Stimulated activated CD4-positive, alpha-beta T cell treated with anti-CD3 and anti-CD28 coated beads, TNF-alpha, amount 100 ng/mL, for 24 hours (primary cell): ENCODE data around the gene SRPK3.
"Not testable (repeated sequence)": the region's sequence is repeated elsewhere in the genome, so short reads cannot be mapped to it uniquely, and the experiment has no call there.

Source experiments
- DNase-seq, 3 experiments: peaks; one replicate each; pipeline ENCODE4 v3.0.0-alpha.2; 2020; ENCODE audit warnings: low read depth in 3 of 3

SRPK3 gene

DNA sequence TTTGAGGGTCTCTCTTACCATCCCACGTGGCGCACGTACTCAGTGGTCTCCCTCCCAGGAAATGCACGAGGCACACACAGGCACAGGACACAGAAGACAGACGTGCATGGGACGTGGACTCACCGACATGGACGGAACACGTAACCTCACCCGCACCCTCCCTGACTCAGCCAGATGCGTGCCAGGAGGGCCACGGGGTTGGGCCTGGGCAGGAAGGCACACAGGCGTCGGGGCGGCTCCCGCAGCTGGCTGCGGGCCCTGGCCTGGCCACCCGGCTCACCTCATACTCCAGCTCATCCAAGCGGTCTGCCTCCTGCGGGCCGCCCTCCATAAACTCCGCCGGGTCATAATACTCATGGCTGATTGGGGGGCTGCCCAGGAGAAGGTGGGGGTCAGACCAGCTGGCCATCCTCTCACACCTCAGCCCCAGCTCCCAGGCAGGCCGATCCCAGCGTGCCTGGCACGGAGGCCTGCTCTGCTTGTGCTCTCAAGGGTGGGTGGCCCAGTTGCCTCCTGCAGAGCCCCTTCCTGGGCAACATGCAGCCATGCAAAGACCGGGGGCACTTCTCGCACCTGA lies 26.2 kb downstream of the SRPK3 start:
- DNase-seq, result no peak

GRCh38 chrX:153807976-153808375 lies 27.1 kb downstream of the SRPK3 start:
- no peak for DNase-seq

- no peak for DNase-seq
These were observed 31.4 kb downstream of the SRPK3 start for GRCh38 chrX:153812220-153812619.

DNA sequence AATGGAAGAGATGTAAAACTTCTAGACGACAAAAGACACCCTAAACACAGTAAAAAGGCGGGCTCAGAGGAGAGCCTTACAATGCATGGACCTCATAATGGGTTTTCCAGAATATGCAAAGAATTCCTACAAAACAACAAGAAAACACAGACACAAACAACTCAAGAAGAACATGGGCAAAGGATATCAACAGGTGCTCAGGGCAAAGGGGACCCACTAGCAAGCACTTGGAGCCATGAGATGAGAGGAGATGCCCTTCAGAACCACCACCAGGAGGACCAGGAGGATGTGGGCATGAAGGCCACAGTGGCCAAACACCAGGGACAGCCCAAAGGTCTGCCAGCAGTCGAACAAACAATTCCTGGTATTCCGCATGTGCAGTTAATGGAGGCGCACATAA lies 32.3 kb downstream of the SRPK3 start:
- no peak for DNase-seq

GRCh38 chrX:153814591-153815315 lies 33.9 kb downstream of the SRPK3 start:
- no peak for DNase-seq

DNA sequence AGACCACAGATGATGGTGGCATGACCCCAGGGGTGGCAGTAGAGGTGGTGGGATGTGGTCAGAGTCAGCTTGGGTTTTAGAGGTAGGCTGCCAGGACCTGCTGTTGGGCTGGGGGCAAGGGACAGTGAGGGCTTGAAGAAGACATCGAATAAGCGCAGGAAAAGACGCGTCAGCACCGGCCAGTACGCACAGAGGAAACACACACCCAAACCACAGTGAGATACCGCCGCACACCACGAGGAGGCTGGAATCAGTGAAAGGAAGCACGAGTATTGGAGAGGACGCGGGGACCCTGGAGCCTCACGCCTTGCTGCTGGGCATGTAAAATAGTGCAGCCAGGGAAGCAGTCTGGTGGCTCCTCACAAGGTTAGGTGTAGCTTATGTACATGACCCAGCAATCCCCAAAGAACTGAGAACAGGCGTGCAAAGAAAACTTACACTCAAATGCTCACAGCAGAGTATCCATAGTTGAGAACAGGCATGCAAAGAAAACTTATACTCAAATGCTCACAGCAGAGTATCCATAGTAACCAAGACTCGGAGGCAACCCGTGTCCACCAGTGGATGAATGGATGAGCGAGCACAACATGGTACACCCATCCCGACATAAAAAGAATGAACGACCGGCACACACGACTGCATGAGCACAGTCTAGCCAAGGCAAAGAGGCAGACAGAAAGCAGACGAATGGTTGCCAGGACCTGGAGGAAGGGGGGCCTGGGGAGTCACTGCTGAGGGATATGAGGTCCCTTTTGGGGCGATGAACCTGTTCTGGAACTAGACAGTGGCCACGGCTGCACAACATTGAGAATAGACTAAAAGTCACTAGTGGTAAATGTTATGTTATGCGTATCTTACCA lies 36.2 kb downstream of the SRPK3 start:
- DNase-seq, result peak in 1 of 3 experiments; percentile 38

- not testable (repeated sequence) for DNase-seq
These were observed 37.2 kb downstream of the SRPK3 start for GRCh38 chrX:153818064-153818463.

DNA sequence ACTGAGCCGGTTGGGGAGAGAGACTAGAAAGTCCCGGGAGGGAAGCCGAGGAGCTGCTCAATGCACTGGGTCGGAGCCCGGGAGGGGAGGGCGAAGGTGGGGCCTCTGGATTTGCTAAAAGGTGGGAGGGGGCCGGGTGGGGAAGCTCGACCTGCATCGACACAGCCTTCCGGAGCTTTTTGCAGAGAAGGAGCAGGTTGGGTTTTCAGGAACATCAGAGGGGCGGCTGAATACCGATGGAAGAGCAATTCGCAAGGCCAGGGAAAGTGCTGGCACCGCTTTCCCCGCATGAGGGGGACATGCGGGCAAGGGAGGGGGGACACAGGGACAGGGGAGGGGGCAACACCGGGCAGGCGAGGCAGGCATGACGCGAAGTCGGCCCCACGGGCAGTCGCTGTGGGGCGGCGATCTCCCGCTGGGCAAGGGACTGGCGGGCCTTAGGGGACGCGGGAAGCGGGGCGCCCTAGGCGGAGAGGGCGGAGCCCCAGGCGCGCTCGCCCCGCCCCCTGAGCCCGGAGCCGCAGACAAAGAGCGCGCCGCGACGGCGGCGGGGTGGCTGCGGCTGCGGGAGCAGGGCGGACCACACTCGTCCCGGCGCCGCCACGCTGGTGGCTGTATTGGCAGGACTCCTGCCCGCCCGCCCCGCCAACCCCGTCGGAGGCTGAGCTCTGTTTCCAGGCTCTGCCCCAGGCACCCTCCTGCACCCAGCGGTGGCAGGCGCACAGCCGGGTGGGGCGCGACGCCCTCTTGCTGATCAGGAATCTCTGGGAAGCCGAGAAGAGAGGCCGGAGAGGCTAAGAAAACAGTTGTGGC lies 37.9 kb downstream of the SRPK3 start:
- DNase-seq, result peak in 1 of 3 experiments; percentile 51

DNA sequence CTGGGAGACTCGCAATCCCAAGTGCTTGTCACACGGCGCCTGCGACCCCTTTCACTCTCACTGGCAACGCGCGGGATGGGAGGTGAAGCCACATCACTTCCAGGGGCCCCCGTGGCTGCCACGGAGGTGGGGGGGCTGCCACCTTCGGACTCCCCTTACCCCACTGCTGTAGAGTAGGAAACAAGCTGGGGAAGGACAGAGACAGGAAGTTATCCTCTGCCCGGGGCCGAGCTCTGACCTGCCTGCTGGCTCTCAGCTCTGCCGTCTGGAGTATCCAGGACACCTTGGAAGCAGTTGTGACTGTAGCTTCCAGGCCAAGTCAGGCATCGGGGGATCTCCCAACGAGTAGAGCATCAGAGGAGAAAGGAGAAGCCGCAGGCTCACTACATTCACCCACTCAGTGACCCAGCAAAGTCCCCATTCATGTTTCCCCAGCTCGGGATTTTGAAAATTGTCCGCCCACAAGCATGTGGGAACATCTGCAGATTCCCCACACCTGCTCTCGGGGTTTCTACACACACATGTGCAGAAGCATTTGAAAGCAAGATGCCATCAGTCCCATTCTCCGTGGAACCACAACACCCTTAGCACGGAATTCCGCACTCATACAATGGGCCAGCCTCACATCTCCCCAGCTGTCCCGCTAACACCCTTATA lies 38.7 kb downstream of the SRPK3 start:
- no peak for DNase-seq

- no peak for DNase-seq
These were observed 39.8 kb downstream of the SRPK3 start for GRCh38 chrX:153820601-153821000.

DNA sequence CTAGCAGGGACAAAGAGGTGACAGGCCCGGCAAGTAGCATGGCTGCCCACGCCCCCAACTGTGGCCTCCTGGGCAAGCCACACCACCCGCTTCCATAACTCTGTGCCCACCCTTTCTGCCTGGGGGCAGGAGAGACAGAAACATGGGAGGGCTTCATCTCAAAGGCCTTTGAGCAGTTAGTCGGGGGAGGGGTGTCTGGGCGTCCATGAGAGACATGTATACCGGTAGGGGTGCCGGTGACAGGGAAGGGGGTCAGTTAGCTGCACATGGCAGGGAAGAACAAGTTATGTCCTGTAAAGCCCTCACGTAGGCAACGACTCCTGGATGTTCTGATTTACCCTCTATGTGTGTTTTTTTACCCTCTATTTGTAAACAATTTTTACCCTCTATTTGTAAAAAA lies 40.2 kb downstream of the SRPK3 start:
- no peak for DNase-seq

DNA sequence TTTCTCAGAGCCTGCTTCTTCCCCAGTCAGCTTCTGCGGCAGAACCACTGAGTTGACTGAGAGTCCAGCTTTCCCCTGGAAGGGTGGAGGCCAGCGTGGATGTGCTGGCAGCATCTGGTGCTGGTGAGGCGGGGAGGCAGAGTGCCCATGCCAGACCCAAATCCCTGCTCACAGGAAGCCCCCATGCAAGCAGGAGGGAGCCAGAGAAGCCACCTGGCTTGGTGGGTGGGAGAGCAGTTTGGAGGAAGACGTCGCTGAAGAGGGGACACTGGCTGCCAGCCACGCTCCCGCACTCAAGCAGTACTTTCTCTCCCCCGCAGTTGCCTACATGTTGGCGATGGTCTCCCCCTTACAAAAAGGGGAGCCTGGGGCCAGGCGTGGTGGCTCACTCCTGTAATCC lies 43.5 kb downstream of the SRPK3 start:
- DNase-seq, result no peak

- DNase-seq, result no peak
These were observed 44.2 kb downstream of the SRPK3 start for GRCh38 chrX:153825042-153825441.

- DNase-seq, result no peak
These were observed 46.2 kb downstream of the SRPK3 start for GRCh38 chrX:153827016-153827415.

GRCh38 chrX:153827903-153828302 lies 47.1 kb downstream of the SRPK3 start:
- DNase-seq, result no peak

- DNase-seq, result no peak
These were observed 47.5 kb downstream of the SRPK3 start for GRCh38 chrX:153828308-153828707.

GRCh38 chrX:153828723-153829548 lies 48.1 kb downstream of the SRPK3 start:
- DNase-seq, result no peak

DNA sequence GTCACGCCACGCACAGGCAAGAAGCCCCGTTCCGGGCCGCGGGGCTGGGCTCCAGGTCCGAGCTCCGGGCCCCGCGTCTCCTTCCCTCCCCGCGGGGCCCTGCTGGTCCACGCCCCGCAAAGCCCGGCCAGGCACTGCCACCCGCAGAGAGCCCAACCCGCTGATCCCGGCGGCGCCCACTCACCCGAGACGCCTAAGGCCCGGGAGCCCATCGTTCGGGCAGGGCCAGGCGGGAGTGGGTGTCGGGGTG lies 48.6 kb downstream of the SRPK3 start:
- no peak for DNase-seq

GRCh38 chrX:153829799-153830639 lies 49.2 kb downstream of the SRPK3 start, which contains the start of gene PDZD4:
PDZD4 (minus strand) TSS chrX:153830544; CDS start chrX:153830298, 246 bp downstream.
- DNase-seq, result no peak
